Glomerular visceral epithelial cell (primary cell): ENCODE data around the gene KIAA2012.

Experiments
- DNase-seq: peaks from one replicate; pipeline ENCODE4 v3.0.0-alpha.2; 2016; ENCODE audit errors: extremely low spot score

KIAA2012 gene

DNA sequence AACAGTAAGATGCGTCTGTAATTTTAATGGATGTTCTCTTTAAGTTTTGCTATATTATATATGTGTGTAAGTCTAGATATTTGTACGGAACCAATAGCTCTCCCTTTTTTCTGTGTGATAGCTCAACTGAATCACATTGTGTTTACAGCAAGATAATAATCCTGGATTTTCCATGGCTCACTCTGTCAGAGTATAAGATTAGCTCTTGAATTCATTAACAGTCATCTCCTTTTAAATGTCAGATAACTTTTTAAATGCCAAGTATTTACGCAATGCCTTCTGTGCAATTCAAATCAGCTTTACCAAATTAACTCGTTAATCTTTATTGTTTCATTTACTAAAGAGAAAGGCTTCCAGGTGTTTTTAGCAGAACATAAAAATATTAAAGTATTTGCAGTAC is 76.9 kb downstream of the KIAA2012 start:
- no peak for DNase-seq

DNA sequence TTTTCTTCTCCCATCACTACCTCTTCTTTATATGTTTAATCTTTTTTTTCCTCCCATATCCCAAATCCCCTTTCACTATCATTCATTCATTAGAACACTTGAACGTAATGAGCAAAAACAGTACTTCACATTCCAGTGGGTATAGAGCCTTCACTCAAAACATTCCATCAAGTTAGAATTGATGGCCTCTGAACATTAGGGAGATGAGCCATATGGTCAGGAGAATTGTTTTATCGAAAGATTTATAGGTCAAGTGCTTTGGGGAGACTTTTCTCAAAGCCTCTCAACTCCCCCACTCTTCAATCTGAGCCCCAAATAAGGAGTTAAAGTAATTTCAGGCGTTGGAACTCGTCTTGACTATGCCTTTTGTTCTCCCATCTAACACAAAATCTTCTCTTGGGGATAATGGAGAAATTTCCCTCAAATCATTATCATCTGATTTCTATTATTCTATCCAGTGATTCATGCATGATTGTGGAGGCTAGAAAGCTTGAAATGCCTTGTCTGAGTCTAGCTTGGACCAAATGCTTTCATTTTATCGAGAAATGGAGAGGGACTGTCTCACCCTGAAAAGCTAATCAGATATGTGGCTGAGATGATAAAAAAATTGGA is 79.2 kb downstream of the KIAA2012 start:
- DNase-seq: no peak

DNA sequence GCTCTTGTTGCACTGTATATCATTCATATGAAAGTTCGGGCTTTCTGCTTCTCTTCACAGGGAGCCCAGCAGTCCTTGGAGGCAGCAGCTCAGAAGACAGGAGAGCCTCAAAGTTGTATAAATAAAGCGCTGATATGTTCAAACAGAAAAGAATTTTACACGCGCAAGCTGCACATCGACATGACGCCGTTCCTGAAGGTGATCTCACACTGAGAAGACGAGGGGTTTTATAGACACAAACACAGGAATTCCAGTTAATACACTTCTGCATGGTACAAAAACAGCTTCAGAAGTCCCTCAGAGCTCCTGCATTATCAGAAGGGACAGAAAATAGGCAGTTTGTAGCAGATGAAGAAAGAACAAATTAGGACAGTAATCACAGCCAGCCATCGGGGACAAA is 81.6 kb downstream of the KIAA2012 start:
- DNase-seq: no peak

DNA sequence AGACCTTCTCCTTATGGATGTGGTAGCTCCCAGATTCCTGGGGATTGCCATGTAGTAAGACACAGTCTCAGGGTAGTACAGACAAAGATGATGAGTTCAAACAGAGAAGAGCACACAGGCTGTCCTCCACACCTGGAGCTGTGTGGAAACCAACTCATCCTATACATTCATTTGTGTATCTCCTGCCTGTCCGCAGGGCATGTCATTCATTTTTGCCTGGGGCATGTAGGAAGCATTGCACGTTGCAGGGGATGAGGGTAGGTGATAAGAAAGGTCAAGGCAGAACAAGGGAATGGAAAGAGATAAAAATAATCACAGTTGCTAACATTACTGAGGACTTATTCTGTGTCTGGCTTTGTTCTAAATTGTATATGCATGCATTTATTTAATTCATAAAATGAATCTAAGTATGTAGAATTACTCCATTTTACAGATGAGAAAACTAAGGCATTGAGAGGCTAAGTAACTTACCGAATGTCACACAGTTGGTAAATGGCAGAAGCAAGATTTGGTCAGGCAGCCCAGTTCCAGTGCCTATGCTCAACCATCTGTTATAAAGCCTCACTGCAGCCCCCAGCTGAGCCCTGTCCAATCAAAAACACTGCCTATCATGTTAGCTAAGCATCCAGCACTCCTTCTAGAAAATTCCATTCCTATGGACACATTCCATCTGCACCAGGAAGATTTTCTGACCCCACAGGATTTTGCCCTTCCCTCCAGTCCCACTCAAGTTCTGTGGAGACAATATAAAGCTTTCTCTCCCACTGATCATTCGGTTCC is 84.3 kb downstream of the KIAA2012 start:
- no peak for DNase-seq

DNA sequence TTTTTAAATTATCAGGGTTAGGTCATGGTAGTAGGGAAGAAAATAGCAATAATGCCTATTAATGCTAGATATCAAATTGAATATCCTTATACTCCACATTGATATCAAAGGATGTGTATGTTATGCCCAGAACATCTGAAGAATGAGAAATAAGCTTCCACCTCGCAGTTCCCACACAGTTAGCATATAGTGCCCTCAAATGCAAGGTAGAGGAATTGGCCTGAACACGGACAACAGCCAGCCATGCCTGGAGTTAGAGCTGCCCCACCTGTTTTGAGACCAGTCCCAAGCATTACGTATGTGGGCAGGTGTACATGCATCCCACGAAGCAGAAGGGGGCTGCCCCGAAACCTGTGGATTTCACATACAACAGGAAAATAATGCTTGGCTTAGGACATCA is 85.7 kb downstream of the KIAA2012 start:
- DNase-seq: no peak

DNA sequence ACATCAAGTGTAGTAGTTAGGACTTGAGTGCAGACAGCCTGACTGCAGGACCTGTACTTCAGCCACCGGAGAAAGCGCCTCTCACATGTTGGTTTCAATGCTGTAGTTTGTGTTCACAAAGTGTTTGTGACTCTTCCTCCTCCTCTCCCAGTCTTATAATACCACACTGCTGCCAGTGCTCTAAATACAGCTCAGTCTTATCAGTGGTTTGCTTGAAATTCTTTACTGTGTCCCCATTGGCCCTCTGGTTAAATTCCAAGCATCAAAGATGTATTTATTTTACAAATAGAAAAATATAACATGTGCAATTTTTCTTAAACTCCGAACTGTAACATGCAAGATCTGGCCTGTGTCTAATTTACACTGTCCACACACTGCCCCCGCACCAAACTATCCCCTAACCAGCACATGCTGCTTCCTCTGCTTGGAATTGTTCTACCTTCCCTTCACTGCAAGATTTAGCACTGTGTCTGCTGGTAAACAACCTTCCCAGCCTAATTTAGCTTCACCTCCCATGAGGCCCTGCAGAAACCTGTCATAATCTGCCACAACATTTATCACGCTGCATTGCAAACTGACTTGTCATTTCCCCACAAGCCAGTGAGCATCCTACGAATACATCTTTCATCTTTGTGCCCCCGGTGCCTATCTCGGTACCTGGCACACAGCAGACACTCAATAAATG is 88.2 kb downstream of the KIAA2012 start:
- peak; percentile 13 for DNase-seq

DNA sequence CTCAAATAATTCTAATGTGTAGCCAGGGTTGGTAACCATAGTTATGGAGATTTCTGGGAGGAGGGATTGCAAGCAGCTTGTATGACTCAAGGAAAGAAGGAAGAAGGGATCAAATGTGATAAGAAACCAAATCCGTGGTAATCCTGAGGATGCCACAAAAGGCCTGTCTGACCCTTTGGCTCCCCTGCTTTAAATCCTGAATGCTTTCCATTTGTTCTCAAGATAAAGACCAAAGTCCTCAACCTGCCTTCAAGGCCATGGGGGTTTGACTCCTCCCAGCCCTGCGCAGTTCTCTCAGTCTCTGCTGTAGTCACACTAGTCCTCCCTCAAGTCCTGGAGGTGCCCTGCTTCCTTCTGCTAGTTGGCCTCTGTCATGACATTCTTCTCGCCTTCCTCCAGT is 91.4 kb downstream of the KIAA2012 start:
- DNase-seq: no peak

DNA sequence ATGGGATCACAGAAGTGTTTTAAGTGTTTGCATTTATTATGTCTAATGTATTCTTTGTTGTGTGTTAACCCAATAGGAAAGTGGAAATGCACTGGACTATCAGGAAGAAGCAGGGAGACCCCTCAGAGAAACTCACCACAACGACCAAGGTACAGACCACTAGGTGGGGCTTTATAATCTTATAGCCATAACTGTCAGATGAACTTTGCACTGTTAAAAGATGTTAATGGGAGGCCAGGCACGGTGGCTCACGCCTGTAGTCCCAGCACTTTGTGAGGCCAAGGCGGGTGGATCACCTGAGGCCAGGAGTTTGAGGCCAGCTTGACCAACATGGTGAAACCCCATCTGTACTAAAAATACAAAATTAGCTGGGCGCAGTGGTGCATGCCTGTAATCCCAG is 92.2 kb downstream of the KIAA2012 start:
- DNase-seq: no peak

DNA sequence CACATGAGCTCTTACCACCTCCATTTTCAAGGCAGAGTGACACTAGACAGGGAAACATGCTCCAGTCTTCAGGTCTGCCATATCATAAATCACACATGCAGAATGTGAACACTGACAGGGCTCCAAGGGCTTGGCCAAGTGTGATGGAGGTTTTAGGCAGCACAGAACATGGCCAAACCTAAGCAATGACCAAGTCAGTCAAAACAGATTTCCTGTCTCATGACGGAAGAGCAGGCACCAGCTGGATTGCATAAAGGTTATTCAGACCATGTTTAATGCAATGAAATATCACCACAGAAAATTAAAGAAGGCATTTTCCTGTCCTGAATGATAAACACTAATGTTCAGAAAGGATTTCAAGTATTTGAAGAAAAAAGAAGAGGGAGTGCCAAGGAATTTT is 92.9 kb downstream of the KIAA2012 start:
- DNase-seq: no peak

DNA sequence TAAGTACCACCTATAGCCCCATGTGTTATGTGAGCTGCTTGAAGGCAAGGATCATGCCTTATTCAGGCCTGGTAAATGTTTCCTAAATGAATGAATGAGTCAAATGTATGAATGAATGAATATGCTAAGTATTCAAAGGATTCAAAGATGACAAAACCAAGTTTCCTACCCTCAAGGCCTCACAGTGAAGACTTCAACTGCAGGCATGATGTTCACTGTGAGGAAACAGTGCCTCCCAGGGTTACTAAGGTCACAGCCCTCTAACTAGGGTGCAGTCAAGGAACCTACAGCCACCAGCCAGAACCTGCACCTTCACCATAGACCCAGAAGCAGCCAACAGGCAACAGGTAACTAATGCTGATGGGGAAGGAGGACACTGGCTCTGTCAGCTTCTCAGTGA is 96.1 kb downstream of the KIAA2012 start:
- no peak for DNase-seq

DNA sequence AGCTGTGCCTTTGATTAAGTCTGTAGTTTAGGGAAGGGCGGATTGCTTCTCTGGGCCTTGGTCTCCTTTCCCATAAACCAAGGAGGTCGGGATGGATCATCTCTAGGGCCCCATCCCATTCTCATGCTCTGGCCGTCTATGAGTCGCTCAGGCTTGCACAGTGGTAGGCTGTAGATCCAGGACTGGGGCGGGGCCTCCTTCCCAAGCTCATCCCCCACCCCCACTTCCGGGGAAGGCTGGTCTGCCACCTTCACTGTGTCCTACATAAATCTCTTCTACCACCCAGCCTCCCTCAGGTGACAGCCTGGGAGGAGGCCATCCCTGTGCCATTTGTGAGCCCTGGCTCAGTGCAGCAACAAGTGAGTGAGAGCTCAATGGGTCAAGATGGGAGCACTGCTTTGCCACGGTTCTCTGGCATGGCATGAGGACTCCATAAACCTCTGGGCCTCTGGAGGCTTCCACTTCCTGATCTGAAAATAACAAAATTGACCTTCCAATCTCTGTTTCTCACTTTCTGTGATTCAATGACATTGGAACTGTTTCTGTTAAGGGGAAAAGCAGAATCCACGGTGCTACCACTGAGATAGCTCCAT is 96.9 kb downstream of the KIAA2012 start:
- no peak for DNase-seq

DNA sequence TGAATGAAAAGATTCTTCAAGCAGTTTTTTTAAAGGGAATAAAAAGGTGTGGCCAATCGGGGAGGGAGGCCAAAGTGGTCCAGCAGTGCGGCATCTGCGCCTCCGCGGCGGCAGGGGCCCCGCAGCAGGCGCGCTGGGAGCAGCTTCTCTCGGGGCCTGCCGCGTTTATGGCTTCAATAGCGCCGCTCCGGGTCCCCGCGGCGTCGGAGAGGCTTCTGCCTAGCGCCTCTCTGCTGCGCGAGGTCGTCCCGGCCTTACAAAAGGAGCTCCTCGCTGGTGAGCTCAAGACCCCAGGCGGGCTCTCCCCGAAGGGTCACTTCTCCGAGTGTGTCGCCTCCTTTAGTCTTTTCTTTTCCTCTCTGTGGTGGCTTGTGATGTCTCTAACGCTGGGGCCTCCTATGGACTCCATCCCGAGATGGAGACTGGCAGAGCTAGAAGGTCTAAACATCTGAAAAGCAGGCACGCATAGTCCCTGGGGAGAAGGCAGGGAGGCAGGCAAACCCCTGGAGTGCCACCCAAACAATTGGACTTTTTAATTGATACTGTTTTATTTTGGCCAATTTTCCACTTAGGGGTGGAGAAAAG is 98.3 kb downstream of the KIAA2012 start:
- DNase-seq: no peak

DNA sequence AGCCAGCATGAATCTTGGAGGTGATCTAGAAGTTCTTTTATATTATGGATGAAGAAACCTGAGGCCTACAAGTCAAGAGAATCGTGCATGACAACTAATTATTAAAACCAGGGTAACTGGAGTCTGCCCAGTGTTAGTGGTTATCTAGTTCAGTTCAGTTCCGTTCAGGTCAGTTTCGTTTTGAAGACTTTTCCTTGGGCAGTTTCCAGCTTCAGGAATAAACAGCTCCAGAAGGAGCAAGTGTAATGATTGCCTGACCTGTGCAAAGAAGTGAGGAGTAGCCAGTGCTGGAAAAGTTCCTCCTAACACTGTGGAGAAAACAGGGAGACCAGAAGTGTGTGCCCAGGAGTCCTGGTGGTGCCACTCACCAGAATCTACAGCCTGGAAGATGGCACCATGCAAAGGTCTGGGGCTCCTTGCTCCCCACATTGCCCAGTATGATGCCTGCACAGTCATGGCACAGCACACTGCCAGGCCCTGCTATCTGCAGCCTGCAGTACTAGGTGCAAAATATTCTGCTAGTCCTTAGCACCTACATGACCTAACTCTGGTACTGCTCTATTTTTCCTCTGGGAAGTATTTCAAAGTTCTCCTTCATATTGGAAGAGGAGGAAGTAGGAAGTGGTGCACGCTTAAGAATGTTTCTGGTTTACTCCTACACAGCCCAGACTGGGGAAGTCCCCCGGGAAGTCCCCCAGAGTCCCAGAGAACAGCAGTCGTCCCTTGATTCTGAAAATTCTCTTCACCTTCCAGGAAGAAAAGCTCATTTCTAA is 99.6 kb downstream of the KIAA2012 start:
- peak; percentile 18 for DNase-seq

DNA sequence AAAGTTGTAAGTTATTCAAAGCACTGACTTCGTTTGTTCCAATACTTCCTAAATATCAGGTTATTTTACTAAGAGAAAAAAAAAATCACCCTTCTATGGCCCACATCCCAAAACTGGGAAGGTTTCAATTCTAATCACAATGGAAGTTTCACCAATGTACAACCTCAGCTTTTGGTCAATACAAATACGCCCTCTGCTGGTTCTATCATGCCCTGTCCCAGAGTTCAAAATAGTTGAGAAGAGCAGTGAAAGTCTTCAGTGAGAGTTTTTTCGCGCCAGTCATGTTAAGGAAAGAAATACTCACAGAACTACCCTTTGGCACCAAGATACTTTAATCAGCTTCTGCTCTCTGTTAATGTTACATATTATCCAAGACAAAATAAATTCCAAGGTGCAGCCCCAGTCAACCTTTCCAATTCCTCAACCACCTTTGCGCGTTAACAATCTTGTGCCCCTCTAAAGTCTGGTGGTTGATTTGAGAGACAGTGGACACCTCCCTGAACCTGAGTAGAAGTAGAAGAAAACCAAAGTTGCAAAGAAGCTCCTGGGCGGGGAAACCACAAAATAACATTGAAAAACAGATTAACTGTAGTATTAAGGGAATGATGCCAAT is 105.4 kb downstream of the KIAA2012 start:
- peak; percentile 79 for DNase-seq

DNA sequence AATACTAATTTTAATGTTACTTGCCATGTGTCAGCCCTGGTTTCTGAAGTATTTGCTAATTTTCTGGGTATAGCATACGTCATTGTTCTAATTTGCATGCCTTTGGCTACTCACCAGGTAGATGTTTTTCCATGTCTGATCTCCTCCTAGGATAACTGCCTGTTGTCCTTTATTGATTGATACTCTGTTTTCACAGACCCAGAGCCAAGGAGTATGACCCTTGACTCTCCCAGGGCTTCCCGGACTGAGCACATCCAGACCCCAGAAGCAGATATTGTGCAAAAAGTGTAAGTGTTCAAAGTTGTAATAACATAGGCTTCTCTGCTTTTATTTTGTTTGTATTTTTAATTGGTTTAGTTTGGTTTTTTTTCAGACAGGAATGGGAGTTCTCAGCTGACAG is 111.5 kb downstream of the KIAA2012 start:
- no peak for DNase-seq

DNA sequence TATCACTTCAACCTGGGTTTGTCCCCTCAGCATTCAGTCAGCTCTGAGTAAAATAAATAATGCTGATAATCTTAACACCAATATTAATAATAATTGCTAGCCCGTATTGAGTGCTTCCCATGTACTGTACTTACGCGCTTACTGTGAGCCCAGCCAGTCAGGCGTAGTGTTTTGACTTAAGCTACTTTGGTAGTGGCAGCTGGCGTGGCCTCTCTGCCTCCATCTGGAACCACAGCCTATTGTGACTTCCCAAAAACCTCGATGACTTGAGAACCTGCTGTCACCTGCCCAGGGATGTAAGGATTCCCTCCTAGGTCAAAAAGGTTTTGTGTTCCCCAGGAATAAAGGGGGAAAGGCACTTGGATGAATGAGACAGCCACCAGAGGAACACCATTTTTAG is 112.1 kb downstream of the KIAA2012 start:
- DNase-seq: no peak

DNA sequence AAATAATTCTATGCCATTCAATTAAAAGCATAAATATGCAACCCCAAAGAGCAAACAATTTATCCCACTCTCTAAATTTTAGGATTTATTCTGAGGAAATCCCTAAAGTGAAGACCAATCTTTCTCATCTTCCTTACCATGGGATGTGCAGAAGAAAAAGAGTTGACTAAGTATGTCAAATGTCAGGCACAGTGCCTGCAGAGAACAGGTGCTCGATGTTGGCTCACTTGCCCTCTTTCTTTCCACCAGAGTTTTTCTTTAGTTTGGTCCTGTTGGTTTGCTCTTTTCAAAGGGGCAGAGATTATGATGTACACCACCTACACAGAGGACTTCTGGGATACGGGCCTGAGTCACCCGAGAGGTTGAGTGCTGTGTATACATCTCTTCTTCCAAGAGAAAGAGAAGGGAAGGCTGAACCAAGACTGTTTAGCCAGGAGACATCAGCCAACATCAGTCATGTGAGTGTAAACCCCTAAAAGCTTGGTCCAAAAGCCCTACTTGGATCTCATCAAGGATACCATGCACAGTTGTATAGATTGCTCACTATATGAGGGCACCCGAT is 113.7 kb downstream of the KIAA2012 start:
- peak; percentile 7 for DNase-seq

DNA sequence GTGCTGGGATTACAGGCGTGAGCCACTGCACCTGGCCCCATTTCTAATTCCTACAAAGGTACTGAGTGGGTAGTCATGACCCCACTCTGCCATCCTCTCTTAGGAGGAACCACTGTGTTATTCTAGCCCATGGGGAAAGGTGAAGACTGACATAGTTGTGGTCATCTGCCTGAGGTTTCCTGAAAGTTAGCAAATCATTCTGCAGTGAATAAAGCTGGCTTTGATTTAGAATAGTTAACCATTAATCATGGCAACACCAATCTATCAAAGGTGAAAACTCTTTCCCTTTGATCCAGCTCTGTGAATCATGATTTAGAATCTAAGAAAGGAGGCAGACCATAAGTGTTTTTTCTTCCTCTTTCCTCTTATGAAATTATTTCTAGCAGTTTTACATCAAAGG is 114.5 kb downstream of the KIAA2012 start:
- peak; percentile 90 for DNase-seq

DNA sequence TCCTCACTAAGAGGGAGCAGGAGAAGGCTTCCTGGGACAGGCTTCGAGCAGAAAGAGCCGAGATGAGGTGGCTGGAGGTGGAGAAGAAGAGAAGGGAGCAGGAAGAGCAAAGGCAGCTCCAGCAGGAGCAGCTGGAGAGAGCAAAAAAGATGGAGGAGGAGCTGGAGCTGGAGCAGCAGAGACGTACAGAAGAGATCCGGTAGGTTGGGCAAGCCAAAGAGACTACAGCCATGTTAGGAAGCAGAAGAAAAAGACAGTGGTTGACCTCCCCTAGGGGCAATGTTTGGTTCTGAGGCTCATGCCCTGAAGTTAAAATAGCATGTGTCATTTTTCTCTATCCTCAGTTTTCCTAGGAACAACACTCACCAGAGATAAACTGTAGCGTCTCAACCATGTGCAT is 120.2 kb downstream of the KIAA2012 start:
- no peak for DNase-seq

DNA sequence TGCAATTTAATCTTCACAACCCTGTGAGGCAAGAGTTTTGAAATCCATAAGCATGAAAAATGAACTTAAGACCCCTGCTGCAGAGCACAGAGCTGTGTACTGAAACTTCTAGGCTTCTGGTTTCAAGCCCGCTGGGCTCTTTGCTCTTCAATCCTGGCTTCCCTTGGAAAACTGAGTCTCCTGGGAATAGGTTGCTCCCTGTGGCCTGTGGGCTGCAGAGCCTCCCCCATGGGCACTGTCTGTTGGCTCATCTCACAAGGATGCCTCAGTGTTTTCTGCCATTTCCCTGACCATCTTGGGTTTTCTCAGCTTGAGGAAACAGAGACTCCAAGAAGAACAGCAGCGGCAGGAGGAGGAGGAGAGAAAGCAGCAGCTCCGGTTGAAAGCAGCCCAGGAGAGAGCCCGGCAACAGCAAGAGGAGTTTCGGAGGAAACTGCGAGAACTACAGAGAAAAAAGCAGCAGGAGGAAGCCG is 120.9 kb downstream of the KIAA2012 start:
- no peak for DNase-seq

DNA sequence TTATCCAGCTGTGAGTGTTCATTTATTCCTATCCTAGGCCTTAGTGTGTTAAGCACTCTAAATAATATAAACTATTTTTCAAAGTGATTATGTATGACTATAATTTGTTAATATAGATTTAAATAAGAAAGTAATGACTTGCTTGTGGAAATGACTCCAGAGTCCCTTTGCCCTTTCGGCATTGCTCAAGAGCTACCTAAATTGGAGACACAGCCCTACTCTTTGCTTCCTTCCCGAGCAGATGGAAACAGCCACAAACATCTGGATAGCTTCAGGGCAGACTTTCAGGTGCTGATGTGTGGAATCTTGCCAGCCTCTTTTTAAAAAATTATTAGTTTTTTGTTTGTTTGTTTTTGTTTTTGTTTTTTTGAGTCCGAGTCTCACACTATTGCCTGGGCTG is 121.4 kb downstream of the KIAA2012 start:
- DNase-seq: no peak
